ENCODE results near the gene AP3S2.

DNA sequence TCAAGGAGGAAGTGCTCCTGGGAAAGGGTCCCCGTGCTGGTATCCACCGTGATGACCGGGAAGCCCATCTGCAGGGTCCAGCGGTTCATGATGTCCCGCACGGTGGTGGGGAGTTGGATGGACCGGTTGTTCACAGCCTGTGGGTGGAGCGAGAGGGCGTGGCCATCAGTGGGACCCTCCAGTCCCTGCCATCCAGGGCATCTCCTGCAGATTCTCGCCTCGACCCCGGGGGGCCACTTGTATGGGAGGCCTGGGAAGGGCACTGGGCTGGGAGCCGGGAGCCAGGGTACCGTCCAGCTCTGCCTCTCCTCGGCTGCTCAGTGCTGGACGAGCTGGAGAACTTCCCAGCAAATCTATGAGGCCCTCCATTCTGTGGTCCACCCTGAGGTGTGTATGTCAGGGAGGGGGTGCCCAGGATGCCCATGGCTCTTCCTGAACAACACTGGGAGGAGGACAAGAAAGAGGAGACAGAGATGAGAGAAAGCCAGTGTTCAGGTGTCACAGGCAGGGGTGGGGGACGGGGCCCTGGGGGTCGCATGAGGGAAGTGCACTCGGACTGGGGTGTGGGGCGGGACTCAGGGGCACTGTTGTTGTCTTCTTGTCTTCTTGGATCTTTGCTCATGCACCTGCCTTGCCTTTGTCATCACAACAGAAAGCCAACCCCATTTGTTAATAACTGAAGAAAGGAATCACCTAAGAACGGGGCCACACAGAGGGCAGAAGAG is 92.2 kb downstream of the AP3S2 start:
- TF ChIP-seq, protein P1, sequence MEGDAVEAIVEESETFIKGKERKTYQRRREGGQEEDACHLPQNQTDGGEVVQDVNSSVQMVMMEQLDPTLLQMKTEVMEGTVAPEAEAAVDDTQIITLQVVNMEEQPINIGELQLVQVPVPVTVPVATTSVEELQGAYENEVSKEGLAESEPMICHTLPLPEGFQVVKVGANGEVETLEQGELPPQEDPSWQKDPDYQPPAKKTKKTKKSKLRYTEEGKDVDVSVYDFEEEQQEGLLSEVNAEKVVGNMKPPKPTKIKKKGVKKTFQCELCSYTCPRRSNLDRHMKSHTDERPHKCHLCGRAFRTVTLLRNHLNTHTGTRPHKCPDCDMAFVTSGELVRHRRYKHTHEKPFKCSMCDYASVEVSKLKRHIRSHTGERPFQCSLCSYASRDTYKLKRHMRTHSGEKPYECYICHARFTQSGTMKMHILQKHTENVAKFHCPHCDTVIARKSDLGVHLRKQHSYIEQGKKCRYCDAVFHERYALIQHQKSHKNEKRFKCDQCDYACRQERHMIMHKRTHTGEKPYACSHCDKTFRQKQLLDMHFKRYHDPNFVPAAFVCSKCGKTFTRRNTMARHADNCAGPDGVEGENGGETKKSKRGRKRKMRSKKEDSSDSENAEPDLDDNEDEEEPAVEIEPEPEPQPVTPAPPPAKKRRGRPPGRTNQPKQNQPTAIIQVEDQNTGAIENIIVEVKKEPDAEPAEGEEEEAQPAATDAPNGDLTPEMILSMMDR (IDR thresholded peaks at IDR 0.05): no peak
- TF ChIP-seq PRDM15 (CRISPR knock-in tag; IDR thresholded peaks at IDR 0.05) (no peak), TCF7 (CRISPR knock-in tag; IDR thresholded peaks at IDR 0.05; ENCODE audit: low read depth) (no peak), ZNF416 (CRISPR knock-in tag; IDR thresholded peaks at IDR 0.05) (no peak), NR2C2 (CRISPR knock-in tag; IDR thresholded peaks at IDR 0.05) (no peak), CREM (CRISPR knock-in tag; IDR thresholded peaks at IDR 0.05) (no peak), SP1 (CRISPR knock-in tag; conservative IDR thresholded peaks at IDR 0.05) (no peak), TEAD4 (CRISPR knock-in tag; IDR thresholded peaks at IDR 0.05) (no peak), IRF1 (CRISPR knock-in tag; IDR thresholded peaks at IDR 0.05) (no peak), ZBTB21 (CRISPR knock-in tag; IDR thresholded peaks at IDR 0.05; ENCODE audit: borderline replicate concordance) (no peak)
- TF ChIP-seq, protein P2, sequence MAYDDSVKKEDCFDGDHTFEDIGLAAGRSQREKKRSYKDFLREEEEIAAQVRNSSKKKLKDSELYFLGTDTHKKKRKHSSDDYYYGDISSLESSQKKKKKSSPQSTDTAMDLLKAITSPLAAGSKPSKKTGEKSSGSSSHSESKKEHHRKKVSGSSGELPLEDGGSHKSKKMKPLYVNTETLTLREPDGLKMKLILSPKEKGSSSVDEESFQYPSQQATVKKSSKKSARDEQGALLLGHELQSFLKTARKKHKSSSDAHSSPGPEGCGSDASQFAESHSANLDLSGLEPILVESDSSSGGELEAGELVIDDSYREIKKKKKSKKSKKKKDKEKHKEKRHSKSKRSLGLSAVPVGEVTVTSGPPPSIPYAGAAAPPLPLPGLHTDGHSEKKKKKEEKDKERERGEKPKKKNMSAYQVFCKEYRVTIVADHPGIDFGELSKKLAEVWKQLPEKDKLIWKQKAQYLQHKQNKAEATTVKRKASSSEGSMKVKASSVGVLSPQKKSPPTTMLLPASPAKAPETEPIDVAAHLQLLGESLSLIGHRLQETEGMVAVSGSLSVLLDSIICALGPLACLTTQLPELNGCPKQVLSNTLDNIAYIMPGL (CRISPR knock-in tag; IDR thresholded peaks at IDR 0.05): no peak
- TF ChIP-seq, protein P3, sequence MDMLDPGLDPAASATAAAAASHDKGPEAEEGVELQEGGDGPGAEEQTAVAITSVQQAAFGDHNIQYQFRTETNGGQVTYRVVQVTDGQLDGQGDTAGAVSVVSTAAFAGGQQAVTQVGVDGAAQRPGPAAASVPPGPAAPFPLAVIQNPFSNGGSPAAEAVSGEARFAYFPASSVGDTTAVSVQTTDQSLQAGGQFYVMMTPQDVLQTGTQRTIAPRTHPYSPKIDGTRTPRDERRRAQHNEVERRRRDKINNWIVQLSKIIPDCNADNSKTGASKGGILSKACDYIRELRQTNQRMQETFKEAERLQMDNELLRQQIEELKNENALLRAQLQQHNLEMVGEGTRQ (CRISPR knock-in tag; IDR thresholded peaks at IDR 0.05): no peak
- TF ChIP-seq, protein P4, sequence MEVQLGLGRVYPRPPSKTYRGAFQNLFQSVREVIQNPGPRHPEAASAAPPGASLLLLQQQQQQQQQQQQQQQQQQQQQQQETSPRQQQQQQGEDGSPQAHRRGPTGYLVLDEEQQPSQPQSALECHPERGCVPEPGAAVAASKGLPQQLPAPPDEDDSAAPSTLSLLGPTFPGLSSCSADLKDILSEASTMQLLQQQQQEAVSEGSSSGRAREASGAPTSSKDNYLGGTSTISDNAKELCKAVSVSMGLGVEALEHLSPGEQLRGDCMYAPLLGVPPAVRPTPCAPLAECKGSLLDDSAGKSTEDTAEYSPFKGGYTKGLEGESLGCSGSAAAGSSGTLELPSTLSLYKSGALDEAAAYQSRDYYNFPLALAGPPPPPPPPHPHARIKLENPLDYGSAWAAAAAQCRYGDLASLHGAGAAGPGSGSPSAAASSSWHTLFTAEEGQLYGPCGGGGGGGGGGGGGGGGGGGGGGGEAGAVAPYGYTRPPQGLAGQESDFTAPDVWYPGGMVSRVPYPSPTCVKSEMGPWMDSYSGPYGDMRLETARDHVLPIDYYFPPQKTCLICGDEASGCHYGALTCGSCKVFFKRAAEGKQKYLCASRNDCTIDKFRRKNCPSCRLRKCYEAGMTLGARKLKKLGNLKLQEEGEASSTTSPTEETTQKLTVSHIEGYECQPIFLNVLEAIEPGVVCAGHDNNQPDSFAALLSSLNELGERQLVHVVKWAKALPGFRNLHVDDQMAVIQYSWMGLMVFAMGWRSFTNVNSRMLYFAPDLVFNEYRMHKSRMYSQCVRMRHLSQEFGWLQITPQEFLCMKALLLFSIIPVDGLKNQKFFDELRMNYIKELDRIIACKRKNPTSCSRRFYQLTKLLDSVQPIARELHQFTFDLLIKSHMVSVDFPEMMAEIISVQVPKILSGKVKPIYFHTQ (CRISPR knock-in tag; IDR thresholded peaks at IDR 0.05): no peak
